ENCODE data around the gene CMIP.
"Not testable (repeated sequence)": the region's sequence is repeated elsewhere in the genome, so short reads cannot be mapped to it uniquely, and the experiment has no call there.

The CMIP gene

DNA sequence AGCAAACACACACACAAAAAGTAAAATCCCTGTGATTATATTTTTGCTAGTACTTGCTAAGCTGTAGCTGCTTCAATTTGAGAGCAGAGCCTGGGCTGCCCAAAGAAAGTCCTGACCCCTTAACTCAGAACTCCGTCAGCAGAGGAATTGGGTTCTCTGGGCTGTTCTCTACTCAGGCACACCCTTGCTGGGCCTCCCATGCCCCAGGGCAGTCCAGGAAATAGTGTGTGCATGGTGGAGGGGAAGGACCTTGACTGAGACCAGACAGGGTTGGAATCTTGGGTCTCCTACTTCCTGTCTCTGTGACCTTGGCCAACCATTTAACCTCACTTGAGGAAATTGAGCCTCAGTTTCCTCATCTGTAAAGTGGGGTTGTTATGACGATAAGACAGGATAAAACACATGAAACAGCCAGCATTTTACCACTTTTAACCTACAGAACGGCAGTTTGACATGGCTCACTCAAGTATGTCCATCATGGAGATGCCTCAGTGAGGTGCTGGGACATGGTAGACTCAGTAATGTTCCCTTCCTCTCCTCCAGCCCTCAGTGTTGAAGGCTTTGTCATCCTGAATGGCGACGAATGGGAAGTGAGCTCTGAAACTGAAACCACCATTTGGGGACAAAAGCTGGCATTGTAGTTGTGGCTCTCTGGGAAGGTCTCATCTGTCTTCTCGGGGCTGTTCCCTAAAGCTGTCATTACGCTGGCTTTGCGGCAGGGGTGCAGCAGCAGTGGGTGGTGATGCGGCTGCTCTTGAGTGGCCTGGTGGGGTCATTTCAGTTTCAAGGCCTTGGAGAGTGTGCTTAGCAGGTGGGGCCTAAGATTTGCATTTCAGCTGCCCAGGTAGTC is 74.9 kb downstream of the CMIP start:
- DNase-seq = no peak

DNA sequence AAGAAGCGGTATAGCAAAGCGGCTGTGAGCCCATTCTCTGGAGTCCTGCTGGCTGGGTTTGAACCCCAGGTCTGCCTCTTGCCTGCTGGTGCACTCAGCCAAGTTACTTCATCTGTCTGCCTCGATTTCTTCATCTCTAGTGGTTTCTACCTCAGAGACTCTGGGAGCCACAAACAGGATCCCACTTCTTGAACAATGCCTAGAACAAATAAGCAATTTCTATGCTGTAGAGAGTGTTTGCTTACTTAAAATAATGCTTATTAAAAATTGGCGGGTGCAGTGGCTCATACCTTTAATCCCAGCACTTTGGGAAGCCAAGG is 75.5 kb downstream of the CMIP start:
- no peak for DNase-seq

DNA sequence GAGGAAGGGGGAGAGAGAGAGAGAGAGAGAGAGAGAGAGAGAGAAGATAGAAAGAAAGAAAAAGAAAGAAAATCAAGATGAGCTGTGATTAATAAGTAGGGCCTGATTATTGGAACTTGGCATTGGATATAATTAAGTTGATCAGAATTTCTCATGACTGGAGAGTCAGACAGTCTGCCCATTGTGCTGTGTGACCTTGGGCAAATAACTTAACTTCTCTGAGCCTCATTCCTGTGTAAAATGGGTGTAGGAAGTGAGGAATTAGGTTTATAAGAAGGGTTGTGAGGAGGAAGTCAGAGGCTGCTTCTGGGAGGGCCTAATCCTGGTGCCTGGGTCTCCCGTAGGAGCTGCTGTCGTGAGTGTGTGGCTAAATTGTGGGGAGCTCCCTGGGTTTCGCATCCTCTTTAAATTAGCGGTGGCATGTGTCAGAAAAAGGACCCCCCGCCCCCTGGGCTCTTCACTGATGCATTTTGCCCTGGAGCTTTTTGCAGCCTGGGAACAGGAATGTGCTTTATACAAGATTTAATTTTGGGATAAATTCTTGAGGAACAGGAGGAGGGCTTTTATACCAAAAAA is 76.0 kb downstream of the CMIP start:
- DNase-seq = no peak

DNA sequence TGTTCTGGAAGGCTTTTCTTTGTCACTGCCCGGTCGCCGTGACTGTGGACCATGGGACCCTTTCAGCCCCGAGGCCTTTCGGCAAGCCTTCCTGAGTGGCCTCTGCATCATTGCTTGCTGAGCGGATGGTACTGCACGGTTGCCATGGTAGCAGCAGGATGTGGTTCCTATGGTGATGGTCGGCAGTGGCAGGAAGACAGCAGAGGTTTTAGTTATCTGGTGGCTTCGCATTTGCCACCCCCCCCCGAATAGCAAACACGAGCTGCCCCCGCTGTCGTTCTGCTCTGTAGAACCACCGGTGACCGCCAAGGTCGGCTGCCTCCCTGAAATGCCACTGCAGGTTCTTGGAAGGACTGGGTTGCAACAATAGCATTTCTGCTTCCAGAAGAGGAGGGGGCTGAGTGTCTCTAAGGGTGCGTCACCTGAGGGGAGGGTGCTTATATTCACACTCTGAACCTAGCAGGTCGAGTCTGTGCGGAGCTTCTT is 76.6 kb downstream of the CMIP start:
- peak; percentile 61 for DNase-seq

DNA sequence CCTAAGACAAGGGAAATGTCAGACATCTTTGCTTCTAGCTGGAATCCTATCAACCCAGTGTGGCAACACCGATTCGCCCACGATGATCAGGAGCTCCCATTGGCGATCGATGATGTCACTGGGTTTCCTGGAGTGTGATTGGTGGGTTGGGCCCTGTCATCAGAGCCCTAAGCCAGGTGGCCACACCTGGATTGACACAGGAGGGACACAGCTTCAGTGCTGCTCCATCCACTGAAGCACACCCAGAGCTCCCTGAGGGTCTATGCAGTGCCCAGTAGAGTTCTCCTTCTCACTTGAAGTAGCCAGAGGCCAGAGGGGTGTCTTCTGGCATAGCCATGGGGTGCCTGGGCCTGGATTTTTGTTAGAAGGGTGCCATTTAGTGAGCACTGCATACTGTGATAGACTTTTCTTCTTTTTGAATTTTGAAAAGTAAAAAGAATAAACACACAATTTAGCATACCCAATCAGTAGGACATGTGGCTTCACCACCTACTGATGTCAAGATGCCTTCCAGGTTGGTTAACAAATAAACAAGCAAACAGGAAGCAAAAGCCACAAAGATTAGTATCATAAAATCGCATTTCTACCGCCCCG is 77.6 kb downstream of the CMIP start:
- no peak for DNase-seq

DNA sequence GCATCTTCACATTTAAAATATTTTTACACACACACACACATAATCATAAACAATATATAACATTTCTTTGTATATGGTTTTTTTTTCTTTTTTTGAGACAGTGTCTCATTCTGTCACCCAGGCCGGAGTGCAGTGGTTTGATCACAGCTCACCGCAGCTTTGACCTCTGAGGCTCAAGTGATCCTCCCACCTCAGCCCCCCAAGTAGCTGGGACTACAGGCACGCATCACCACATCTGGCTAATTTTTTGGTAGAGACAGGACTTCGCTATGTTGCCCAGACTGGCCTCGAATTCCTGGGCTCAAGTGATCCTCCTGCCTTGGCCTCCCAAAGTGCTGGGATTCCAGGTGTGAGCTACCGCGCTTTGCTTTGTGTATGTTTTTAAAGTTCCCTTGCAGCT is 78.2 kb downstream of the CMIP start:
- DNase-seq = not testable (repeated sequence)

DNA sequence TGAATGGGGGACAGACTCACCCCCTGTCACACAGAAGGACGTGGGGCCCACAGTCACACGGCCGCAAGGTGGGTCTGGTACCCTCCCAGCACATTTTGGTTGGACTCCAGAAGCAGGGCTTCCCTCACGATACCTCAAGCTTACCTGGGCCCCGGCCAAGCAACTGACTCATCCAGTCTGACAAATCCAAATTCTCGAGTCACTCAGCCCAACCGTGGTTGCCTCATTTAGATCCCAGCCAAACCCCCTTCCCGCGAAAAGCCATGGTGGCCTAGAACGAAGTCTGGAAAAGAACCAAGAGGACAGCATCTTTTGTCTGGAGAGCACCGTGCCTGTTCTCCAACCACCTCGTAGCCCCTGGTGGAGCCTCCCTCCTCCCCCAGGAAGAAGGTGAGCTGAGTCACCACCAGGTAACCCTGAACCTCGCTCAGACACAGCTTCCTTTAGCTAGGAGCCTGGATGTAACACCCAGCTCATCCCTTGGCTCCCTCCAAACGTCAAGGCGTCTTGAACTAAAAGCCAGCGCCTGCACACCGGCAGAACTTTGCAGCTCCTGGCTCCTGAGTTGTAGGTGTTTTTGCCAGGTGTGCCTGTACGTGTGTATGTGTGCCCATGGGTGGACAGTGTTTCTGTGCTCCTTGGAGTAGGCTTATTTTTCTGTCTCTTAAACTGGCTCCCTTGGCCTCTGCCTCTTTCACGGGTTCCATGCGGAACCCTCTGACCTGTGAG is 78.9 kb downstream of the CMIP start:
- peak; percentile 11 for DNase-seq

DNA sequence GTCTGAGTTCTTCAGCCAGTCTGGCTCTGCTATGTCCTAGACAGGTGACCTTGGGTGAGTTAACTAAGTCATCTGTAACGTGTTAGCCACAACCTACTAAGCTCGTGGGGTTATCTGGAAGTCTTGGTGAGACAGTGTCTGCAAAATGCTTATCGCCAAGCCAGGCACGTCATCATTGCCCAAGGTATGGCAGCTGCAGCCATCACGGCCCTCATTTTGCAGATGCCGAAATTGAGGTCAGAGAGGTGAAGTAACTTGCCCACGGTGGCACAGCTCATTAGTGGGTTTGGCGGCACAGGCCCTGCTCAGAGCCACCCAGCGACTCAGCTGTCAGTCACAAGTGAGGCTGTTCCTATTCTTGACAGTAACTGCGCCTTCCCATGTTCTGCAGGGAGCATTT is 79.8 kb downstream of the CMIP start:
- peak; percentile 45 for DNase-seq

DNA sequence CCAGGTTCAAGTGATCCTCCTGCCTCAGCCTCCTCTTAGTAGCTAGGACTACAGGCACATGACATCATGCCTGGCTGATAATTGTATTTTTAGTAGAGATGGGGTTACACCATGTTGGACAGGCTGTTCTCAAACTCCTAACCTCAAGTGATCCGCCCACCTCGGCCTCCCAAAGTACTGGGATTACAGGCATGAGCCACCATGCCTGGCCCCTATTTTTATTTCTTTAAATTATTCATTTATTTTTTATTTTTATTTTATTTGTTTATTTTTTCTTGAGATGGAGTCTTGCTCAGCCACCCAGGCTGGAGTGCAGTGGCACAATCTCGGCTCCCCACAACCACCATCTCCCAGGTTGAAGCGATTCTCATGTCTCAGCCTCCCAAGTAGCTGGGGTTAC is 80.3 kb downstream of the CMIP start:
- DNase-seq = not testable (repeated sequence)

DNA sequence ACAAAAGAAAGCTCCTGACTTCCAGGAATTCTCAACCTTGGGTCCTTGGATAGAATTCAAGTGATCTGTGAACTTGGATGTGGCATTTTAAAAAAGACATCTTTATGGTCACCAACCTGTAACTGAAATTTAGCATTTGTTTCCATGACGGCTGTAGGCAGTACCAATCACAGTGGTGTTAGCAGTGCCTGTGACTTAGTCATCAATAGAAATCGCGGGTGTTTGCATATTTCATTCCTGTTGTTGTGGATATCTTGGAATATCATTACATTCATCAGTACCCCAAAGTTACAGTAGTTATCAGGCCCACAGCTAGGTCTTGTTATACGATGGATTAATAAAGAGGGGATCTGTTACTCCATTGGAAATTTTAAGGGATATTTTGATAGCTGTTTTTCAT is 81.6 kb downstream of the CMIP start:
- no peak for DNase-seq

DNA sequence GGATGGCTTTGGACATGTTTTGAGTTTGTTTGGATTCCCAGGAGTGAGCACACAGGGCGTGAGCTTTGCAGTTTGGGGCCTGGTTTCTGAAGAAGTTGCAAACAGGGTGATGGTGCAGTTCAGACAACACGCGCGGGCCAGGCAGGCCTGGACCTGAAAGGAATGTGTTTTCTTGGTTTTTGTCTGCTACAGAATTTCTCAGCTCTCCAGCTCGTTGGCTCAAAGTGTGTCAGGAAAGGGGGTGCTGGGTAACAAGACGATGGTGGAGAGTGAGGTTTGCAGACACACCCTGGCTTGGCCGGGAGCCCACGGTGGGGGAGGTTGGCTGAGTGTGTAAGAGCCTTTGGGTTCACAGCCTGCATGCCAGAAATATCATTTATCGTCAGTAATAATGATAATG is 82.3 kb downstream of the CMIP start:
- no peak for DNase-seq

DNA sequence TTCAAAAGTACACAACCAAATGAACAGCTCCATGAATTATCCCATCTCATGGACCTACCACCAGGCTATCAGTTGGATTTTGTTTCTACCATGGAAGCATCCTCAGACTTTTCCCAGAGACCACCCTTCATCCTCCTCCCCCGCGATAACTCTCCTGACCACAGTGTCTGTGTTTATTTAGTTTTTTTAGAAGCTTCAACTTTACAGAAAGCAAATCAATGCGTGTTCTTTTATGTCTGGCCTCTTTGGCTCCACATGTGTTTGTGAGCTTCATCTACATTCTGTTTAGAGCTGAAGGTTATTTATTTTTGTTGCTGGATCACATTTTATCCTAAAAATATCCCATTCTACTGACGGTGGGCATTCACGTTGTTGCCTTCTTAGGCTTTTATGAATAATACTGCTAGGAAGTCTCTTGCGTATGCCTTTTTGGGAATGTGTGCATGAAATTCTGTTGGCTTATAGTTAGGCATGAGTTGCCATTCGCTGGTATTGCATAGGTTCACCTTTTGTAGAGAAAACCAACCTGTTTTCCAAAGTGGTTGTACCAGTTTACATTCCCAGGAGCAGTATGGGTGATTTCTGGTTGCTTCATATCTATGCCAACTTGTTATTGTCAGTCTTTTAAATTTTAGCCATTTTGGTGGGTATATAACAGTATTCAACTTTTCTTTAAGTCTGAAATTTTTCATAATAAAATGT is 83.0 kb downstream of the CMIP start:
- DNase-seq = no peak

DNA sequence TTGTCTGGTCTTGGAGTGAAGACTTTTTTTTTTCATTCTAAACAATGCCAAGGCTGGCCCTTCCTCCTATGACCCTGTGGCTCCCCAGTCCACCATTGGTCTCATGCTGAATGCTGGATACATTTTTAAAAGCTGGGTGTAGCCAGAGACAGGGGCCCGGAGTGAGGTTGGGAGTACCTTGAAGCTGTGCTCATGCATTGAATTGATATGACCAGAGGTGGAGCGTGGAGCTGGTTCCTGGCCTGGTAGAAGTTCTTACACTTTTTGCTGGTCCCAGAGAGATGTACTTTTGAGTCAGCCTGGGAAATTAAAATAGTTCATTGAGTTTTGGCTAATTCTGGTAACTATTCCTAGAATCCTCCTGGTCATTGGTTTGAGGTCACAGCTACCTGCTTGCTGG is 83.6 kb downstream of the CMIP start:
- DNase-seq = no peak

DNA sequence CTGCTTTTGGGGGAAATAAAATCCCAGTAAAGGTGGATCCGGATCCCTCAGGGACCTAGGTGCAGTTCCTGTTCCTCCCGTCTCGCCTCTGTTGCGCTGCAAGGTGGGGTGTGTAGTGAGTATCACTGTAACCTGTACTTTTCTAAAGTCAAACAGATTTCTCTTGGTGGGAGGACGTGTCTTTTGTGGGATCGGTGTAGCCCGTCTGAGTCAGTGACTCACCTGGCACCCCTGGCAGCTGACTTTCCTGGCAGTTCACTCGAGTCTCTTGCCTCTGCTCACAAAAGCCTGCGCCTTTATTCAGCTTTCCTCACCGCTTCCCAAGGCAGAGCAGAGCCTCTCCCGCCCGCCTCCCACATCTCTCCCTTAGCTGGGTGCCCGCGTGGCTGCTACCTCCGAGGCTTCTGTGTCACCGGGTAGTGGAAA is 85.7 kb downstream of the CMIP start:
- DNase-seq = no peak

DNA sequence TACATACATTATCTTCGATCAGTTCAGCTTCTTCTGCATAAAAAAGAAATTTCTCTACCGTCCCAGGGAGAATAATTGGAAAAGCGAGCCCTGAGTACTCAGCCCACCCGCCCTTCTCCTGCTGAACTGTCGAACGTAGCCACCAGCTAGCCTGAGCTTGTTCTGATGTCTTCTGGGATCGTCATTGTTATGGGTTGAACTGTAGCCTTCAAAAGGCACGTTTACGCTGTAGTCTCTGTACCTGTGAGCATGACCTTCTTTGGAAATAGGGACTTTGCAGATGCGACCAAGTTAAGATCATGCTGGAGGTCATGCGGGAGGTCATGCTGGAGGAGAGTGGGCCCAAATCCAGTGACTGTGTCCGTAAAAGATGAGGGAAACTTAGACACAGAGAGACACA is 86.2 kb downstream of the CMIP start:
- no peak for DNase-seq

DNA sequence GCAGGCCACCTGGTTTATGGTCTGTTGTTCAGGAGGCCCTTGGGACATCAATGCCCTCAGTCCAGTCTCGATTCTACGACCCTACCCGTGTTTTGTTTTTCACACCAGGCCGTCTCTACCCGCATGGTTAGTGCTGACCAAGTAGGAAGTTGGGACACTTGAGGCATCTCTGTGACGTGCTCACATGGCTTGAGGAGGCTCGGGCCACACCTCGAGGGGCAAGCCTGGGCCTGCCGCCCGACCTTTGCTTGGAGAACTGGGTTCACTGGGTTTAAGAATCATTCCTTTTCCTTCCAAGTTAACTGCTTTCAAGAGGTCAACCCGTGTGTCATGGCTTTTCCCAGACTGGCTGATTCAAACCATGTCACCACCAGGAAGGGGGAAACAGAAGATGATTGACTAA is 86.8 kb downstream of the CMIP start:
- DNase-seq = no peak

DNA sequence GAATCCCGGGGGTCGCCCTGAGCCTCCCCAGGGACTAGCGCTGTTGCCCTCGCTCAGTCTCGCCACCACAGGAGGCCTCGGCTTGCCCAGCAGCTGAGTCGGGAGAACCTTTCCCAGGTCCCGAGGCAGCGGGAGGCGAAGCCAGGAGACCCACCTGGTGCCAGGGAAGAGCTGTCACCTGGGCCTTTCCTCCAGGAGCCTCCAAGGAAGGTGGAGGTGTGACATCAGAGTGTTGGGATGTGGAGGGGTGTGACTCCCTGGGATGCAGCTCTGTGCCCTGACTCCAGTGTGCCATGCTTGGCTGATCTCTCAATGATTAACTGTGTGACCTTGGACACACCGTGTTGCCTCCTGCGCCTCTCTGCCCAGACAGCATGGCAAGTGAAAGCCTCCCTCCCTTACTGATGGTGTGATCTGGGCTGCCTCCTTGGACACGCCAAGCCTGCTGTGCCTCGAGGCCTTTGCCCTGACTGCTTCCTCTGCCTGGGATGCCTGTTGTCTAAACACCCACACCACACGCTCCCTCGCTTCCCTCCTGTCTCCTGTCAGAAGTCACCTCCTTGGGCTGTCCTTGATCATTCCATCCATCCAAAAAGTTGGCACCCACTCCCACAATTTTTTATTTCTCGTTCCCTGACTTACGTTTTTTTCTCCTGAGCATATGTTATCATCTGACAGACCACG is 88.0 kb downstream of the CMIP start:
- no peak for DNase-seq

DNA sequence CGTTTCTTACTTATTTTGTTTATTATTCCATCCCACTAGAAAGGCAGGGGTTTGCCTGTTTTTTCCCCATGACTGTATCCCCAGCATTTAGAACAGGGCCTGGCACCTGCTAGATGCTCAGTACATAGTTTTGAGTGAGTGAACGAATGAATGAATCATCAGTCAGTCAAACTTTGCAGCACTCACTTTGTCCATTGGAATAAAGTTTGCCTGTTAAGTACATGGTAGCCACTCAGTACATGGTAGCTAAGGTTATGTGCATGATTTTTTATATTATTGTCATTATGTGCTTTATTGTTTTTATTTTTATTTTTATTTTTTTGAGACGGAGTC is 88.5 kb downstream of the CMIP start:
- no peak for DNase-seq

DNA sequence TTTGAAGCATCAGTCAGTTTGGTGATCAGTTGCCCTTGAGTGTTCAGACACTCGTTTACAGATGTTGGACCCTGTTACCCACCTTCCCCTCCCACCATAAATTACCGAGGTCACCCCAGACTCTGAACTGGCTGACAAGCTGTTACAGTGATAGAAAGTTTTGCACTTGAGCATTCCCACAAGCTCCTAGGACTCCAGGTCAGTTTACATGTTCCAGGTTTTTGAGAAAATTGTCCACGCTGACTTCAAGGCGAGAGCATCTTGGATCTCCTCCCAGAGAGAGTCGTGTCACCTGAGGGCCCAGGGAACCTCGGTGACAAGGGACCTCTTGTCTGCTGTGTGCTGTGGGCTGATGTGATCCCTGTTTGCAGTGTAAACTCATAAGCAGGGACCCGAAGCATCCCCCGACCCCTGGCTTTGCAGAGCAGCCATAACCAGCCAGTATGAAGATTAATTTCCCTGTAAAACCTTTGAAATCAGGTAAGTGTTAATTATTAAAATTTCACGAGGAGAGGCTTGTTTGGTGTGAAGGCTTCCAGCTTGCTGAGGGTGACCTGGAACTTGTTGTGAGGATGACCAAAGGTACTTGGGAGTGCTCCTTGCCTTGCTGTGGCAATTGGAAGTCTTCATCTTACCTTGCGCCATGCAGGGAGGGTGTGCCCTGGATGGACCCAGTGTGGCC is 91.2 kb downstream of the CMIP start:
- DNase-seq = no peak

DNA sequence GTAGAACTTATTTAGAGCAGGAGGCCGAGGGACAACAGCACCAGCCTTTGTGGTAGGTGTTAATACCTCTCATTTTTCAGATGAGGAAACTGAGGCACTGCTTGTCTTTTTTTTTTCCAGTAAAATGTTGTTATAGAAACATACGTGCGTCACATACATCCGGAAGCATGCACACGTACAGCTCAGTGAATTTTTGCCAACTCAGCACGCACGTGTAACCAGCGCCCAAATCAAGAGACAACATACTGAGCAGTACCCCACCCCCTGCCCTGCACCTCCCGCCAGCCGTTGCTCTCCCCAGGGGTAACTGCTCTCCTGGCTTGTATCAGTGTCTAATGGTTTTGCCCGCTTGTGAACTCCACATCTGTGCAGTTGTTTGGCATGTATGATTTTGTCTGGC is 92.0 kb downstream of the CMIP start:
- no peak for DNase-seq

DNA sequence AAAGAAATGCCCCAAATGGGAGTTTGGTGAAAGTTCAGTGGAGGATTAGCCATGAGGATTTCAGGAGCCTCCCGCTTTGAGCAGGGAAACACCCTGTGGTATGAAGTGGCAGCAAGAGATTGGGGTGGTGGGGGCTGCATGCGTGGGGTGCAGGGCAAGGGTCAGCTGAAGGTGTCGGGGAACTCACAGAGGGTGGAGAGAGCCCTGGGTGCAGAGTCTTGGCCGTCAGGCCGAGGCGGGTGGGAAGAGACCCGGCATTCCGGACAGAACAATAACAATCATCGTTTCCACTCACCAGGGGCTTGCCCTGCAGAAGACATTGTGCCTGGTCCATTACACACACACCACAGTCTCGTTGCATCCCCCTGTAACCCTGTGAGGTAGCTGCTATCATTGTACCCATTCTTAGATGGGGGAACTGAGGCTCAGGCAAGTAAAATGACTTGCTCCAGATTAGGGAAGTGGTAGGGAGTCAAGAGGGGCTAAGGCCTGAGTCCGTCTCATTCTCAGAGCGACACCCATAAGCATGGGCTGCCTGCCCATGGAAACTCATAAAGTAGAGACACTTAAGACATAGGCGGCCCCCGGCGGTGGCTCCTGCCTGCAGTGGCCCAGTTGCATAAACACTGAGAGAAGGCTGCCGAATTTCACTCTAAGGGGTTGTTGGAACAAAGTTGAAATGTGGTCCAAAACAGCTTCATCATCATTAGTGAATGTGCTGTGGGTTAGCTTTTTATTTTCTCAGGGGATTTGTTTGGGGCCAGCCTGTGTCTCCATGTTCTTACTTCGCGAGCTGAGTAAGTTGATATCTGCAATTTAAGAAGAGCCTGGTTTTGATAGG is 93.3 kb downstream of the CMIP start:
- DNase-seq = no peak
